CD4-positive, alpha-beta T cell (primary cell): ENCODE data around the gene CLEC14A. TPM values are rescaled to one million over a fixed set of nuclear protein-coding genes. Genes with fewer than 3 reads are reported as not detected.

Source experiments
- ATAC-seq: fragments of 200-7000 bp; cut with Tn5 transposase; one replicate; pipeline ENCODE4 v1.10.0; 2022; ENCODE audit warnings: mild to moderate bottlenecking; ENCODE audit not compliant: poor library complexity
- CTCF ChIA-PET: fragments of 350-600 bp; sonication (Branson Sonifier 250); formaldehyde crosslinking; loops from one replicate; lab custom pipeline; 2021; ENCODE audit warnings: antibody characterized with exemption, inconsistent platforms; lab: Charles Lee
- POLR2A ChIA-PET: fragments of 350-600 bp; sonication (Branson Sonifier 250); formaldehyde crosslinking; loops from one replicate; lab custom pipeline; 2021; ENCODE audit warnings: antibody characterized with exemption, inconsistent platforms; lab: Charles Lee
- DNase-seq, 14 experiments: peaks; one replicate each; pipeline ENCODE4 v3.0.0-alpha.2; 2013 to 2020; ENCODE audit warnings: mixed read lengths in 2 of 14
- H3K27ac ChIP-seq, 2 donors: one replicate each; pipeline versions ENCODE4 v1.5.1 to v1.7.0; 2013; ENCODE audit warnings: low read length in 2 of 2, low read depth in 1 of 2, mild to moderate bottlenecking in 1 of 2
- H3K27me3 ChIP-seq, 2 experiments: 1 replicate in 1 of 2; 2 replicates in 1 of 2; pipeline versions ENCODE4 v1.6.1 to v1.7.0; 2013; ENCODE audit warnings: low read length in 2 of 2, control low read depth in 1 of 2, mild to moderate bottlenecking in 1 of 2, moderate library complexity in 1 of 2; ENCODE audit not compliant: insufficient read depth in 2 of 2, control insufficient read depth in 1 of 2
- H3K36me3 ChIP-seq: one replicate; pipeline ENCODE4 v1.6.1; 2013; ENCODE audit warnings: low read length, control low read depth; ENCODE audit not compliant: insufficient read depth
- H3K4me1 ChIP-seq: one replicate; pipeline ENCODE4 v1.6.1; 2013; ENCODE audit warnings: low read length, control low read depth; ENCODE audit not compliant: insufficient read depth
- H3K4me3 ChIP-seq: one replicate; pipeline ENCODE4 v1.5.1; 2013; ENCODE audit warnings: mild to moderate bottlenecking, low read length, moderate library complexity
- H3K9me3 ChIP-seq, 2 experiments: 1 replicate in 1 of 2; 2 replicates in 1 of 2; pipeline versions ENCODE4 v1.6.1 to v1.7.0; 2013; ENCODE audit warnings: low read length in 2 of 2, mild to moderate bottlenecking in 2 of 2, control low read depth in 1 of 2, moderate library complexity in 1 of 2; ENCODE audit not compliant: control insufficient read depth in 1 of 2, insufficient read depth in 1 of 2
- H3K27ac Mint-ChIP-seq: one replicate; pipeline ENCODE4 v1.8.0; 2020; ENCODE audit warnings: mixed read lengths
- H3K27me3 Mint-ChIP-seq: one replicate; pipeline ENCODE4 v1.8.0; 2021; ENCODE audit warnings: mixed read lengths
- H3K36me3 Mint-ChIP-seq: one replicate; pipeline ENCODE4 v1.8.0; 2021; ENCODE audit warnings: low read depth, mixed read lengths
- H3K4me1 Mint-ChIP-seq: one replicate; pipeline ENCODE4 v1.8.0; 2021; ENCODE audit warnings: low read depth, mixed read lengths
- H3K4me3 Mint-ChIP-seq: one replicate; pipeline ENCODE4 v1.8.0; 2020; ENCODE audit warnings: mild to moderate bottlenecking, mixed read lengths
- H3K9me3 Mint-ChIP-seq: one replicate; pipeline ENCODE4 v1.8.0; 2020; ENCODE audit warnings: mixed read lengths
- intact Hi-C, 2 experiments: fragments of 100-400 bp; cut with DNase I in 1 of 2; cut with micrococcal nuclease in 1 of 2; formaldehyde crosslinking; loops; one replicate each; pipeline versions ENCODE4 v1.15.1 to v1.9.0; 2023 to 2025; cut with DNase I, micrococcal nuclease
- total RNA-seq, 174 experiments: library from RNA in 2 of 174; stranded (reverse) in 2 of 174; gene quantifications; one replicate each; pipeline ENCODE4 v1.2.3 and lab custom pipeline; 2021 to 2026
- TF ChIP-seq, protein P1 (sequence below): fragments of 200-600 bp; IDR thresholded peaks from one replicate; pipeline ENCODE4 v1.8.0; 2022; ENCODE audit warnings: antibody characterized with exemption, mild to moderate bottlenecking

The CLEC14A gene
- total RNA-seq, 2 experiments from 2014 or later: not detected

DNA sequence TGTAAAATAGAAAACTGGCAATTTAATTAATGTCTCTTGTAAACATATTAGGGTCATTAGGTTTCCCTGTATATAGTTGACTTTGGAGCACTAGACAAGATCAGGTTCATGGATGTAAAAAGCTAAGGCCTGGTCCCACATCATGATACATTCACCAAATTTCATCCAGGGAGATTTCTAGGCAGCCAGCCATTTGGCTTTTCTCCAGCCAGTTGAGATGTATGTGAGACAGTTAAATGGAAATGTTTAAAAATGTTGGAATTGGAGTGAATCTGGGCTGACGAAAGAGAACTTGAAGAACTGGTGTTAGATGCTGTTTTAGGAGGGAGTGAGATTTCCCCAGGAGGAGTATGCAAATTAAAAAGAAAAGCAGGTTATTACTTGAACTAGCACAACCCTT lies 41.8 kb upstream of the CLEC14A start:
- Mint-ChIP-seq H3K36me3 (no peaks in the 10 kb centered on the region), H3K27me3 (no peaks in the 10 kb centered on the region), H3K4me1 (no peaks in the 10 kb centered on the region), H3K27ac (no peak overlapping the region), H3K9me3 (no peaks in the 10 kb centered on the region), H3K4me3 (no peak overlapping the region)
- DNase-seq (no peak), ATAC-seq (no peak)
- intact Hi-C loops: no loop called here
- Histone ChIP-seq H3K4me3 (no peak overlapping the region), H3K36me3 (no peaks in the 10 kb centered on the region), H3K27ac (no peak overlapping the region), H3K4me1 (no peaks in the 10 kb centered on the region), H3K9me3 (peaks cover 0 to 14% of the 10 kb centered on the region in 2 experiments), H3K27me3 (peaks cover 0 to 3% of the 10 kb centered on the region in 2 experiments)
- CTCF ChIA-PET: no interaction called here
- POLR2A ChIA-PET: no interaction called here
- TF ChIP-seq, protein P1, sequence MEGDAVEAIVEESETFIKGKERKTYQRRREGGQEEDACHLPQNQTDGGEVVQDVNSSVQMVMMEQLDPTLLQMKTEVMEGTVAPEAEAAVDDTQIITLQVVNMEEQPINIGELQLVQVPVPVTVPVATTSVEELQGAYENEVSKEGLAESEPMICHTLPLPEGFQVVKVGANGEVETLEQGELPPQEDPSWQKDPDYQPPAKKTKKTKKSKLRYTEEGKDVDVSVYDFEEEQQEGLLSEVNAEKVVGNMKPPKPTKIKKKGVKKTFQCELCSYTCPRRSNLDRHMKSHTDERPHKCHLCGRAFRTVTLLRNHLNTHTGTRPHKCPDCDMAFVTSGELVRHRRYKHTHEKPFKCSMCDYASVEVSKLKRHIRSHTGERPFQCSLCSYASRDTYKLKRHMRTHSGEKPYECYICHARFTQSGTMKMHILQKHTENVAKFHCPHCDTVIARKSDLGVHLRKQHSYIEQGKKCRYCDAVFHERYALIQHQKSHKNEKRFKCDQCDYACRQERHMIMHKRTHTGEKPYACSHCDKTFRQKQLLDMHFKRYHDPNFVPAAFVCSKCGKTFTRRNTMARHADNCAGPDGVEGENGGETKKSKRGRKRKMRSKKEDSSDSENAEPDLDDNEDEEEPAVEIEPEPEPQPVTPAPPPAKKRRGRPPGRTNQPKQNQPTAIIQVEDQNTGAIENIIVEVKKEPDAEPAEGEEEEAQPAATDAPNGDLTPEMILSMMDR: no peak

DNA sequence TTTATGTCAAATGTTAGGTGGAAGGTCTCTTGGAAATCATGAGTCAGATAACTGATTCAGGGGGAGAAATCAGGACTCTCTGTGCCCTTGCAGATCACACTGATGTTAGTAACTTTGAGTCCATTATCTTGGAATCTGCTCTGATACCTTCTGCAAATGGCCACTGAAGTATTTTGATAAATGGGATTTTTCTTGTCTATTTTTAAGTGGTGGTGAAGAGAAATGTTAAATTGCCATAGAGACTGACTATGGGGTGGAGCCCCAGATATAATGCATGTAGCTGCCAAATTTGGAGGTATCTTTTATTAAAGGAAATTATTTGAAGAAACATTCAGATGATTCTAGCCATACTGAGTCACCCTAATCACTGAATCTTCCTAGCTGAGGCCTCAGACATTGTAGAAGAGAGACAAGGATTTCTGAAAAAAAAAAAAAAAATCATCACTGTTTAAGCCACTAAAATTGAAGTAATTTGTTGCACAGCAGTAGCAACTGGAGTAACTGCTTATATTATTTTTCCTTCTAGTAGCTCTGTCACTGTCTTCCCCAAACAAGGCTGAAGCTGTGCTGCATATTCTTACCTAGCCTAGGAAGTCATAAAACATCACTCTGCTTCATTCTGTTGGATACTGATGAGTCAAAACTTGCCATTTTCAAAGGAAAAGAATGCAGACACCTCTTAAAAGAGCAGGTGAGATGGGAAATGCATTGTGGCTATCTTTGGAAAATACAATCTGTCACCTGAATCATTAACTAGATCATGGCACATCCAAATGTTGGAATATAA lies 36.0 kb upstream of the CLEC14A start:
- ChIA-PET CTCF (no interaction called here), POLR2A (no interaction called here)
- Mint-ChIP-seq H3K4me1 (no peaks in the 10 kb centered on the region), H3K4me3 (no peak overlapping the region), H3K9me3 (no peaks in the 10 kb centered on the region), H3K27me3 (no peaks in the 10 kb centered on the region), H3K27ac (no peak overlapping the region), H3K36me3 (no peaks in the 10 kb centered on the region)
- Histone ChIP-seq H3K9me3 (no peaks in the 10 kb centered on the region), H3K36me3 (no peaks in the 10 kb centered on the region), H3K27ac (no peak overlapping the region), H3K4me1 (no peaks in the 10 kb centered on the region), H3K27me3 (no peaks in the 10 kb centered on the region), H3K4me3 (no peak overlapping the region)
- intact Hi-C loops: no loop called here
- DNase-seq (no peak), ATAC-seq (no peak)
- TF ChIP-seq, protein P1: no peak

DNA sequence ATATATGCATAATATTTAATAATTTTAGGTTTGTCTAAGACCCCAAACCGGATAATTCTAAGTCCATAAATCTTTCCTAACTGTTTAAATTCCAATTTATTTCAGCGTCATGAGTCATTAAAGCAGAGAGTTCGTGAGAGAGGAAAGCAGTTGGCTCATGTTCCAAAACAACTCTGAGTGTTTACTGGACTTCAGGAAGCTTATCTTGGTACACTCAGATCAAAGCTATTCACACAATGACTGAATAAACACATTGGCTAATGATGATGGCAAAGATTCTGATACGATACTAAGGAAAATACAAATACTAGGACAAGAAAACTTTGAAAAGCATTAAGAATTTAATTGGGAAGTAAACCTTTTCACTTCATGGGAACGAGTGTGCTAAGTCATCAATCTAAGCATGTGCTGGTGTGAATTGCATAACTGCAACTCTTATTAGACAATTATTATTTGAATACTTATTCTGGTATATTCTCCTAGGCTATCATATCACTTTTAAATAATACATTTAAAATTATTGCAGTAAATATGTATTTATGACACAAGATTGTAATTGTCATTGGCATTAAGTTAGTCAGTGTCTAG lies 34.8 kb upstream of the CLEC14A start:
- DNase-seq (no peak), ATAC-seq (no peak)
- H3K36me3 ChIP-seq: no peaks in the 10 kb centered on the region
- no peak overlapping the region for H3K4me3 ChIP-seq
- Mint-ChIP-seq H3K27ac (no peak overlapping the region), H3K9me3 (no peaks in the 10 kb centered on the region), H3K4me3 (no peak overlapping the region), H3K4me1 (no peaks in the 10 kb centered on the region), H3K27me3 (no peaks in the 10 kb centered on the region), H3K36me3 (no peaks in the 10 kb centered on the region)
- no peaks in the 10 kb centered on the region for H3K9me3 ChIP-seq
- TF ChIP-seq, protein P1: no peak
- no peaks in the 10 kb centered on the region for H3K4me1 ChIP-seq
- H3K27me3 ChIP-seq: no peaks in the 10 kb centered on the region
- POLR2A ChIA-PET: no interaction called here
- CTCF ChIA-PET: no interaction called here
- intact Hi-C loops: no loop called here
- no peak overlapping the region for H3K27ac ChIP-seq
